ENCODE results near the gene TRIM64C. TPM values are rescaled to one million over a fixed set of nuclear protein-coding genes. Genes with fewer than 3 reads are reported as not detected.
"Not testable (repeated sequence)": the region's sequence is repeated elsewhere in the genome, so short reads cannot be mapped to it uniquely, and the experiment has no call there.

The TRIM64C gene
- polyA plus RNA-seq, 1 of the 3 experiments (the other 2 are of a cell fraction) = not detected

DNA sequence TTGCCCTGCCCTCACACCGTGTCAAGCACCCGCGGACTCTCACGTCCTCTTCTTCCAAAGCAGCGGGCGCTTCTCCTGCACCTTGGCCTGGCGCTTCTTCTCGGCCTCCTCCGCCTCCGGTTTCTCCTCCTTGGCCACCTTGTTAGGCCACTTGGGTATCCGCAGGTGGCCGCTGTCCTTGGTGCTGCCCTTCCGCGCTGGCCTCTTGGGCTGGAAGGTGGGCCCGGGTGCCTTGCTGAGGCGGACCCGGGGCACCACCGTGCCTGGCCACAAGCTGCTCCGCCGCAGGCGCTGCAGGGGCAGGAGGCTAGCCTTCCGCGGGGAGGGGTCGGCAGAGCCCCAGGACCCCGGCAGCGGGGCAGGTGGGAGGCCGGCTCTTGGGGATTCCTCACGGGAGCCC is 10.7 kb downstream of the TRIM64C start:
- H3K9me2 ChIP-seq; H3F3A ChIP-seq (replicated peaks; ENCODE audit: insufficient read depth); H3K36me3 ChIP-seq (replicated peaks in 1 of 2; ENCODE audit: control insufficient read depth in 1 of 2, insufficient read depth in 2 of 2, low read length in 1 of 2); CTCF ChIA-PET; H3K4me2 ChIP-seq; H3K79me2 ChIP-seq (ENCODE audit: insufficient read depth); H4K20me1 ChIP-seq (ENCODE audit: insufficient read depth); DNase-seq; H3K9me3 ChIP-seq; H3K27me3 ChIP-seq (ENCODE audit: insufficient read depth); H2AFZ ChIP-seq (ENCODE audit: low read depth); H3K9ac ChIP-seq; POLR2A ChIA-PET; H3K4me1 ChIP-seq (ENCODE audit: control insufficient read depth in 1 of 2, insufficient read depth in 2 of 2, low read depth in 1 of 2, low read length in 1 of 2); H3K27ac ChIP-seq (ENCODE audit: low read depth in 2 of 2, low read length in 1 of 2); H3K4me3 ChIP-seq (ENCODE audit: low read depth in 2 of 2, low read length in 1 of 2): not testable (repeated sequence)
- WGBS (ENCODE audit: low lambda C conversion rate) = 40% methylated on average over 15 of the region's 28 CpGs
- peak; percentile 90 for TF ChIP-seq REST (IDR thresholded peaks at IDR 0.05; ENCODE audit: low read depth, low read length)

DNA sequence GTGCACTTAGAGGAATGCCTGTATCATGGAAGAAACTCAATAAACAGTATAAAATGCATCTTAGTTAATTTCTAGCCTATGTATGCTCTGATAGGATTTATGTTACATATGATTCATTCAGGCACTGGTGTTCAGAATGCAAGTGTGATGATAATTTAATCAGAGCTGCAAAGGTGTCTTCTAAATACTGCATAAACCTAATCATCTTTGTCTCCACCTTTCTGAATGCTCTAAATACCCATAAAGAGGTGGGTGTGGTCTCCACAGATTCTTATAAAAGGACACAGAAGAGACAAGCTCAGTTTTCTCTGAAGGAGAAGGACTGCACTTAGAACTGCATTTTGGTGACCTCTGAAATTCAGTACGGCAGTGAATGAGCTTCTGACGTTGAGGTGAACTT is 30.4 kb downstream of the TRIM64C start, which contains the start of gene TRIM49B:
TRIM49B (plus strand) TSS at position 301 of the 400 bp plus-strand sequence. CDS start 2,777 bp downstream, outside the sequence.
- H3K4me3 ChIP-seq (ENCODE audit: low read depth in 2 of 2, low read length in 1 of 2); H3K9ac ChIP-seq; H2AFZ ChIP-seq (ENCODE audit: low read depth); H3K4me2 ChIP-seq; H4K20me1 ChIP-seq (ENCODE audit: insufficient read depth); H3F3A ChIP-seq (replicated peaks; ENCODE audit: insufficient read depth); DNase-seq; H3K9me3 ChIP-seq; POLR2A ChIA-PET; CTCF ChIA-PET; H3K27me3 ChIP-seq (ENCODE audit: insufficient read depth); H3K9me2 ChIP-seq; H3K79me2 ChIP-seq (ENCODE audit: insufficient read depth); H3K36me3 ChIP-seq (replicated peaks in 1 of 2; ENCODE audit: control insufficient read depth in 1 of 2, insufficient read depth in 2 of 2, low read length in 1 of 2); H3K27ac ChIP-seq (ENCODE audit: low read depth in 2 of 2, low read length in 1 of 2); H3K4me1 ChIP-seq (ENCODE audit: control insufficient read depth in 1 of 2, insufficient read depth in 2 of 2, low read depth in 1 of 2, low read length in 1 of 2): not testable (repeated sequence)
- 0% methylated on average over 2 of the region's 2 CpGs for WGBS (ENCODE audit: low lambda C conversion rate)

Small RNAs within 50 kb of the gene (small RNA-seq; reads per million reads assigned to genes)
- 0 reads per million in 7 experiments for gene AC084851.1

Other genes starting within 250 kb of the TRIM64C start
- not detected in 2 replicates for gene TRIM51G, start 75.2 kb downstream of the TRIM64C start, polyA plus RNA-seq (2012; rRNA removed)
- not detected in 2 replicates for gene TRIM49B, start 30.3 kb downstream of the TRIM64C start, polyA plus RNA-seq (2012; rRNA removed)
- not detected in 2 replicates for gene FOLH1, start 149.5 kb upstream of the TRIM64C start, polyA plus RNA-seq (2012; rRNA removed)

Measured in SK-N-SH (cell line).